Activated gamma-delta T cell treated with anti-CD3 and anti-CD28 coated beads, Interleukin-2, amount 50 U/mL, for 16 hours (primary cell): ENCODE results near the gene IQSEC1.

Experiments
- DNase-seq: peaks from one replicate; pipeline ENCODE4 v3.0.0-alpha.2; 2020; ENCODE audit warnings: low read depth

The IQSEC1 gene

GRCh38 chr3:12999147-13000140, 73.8 kb downstream of the IQSEC1 start:
- DNase-seq, result no peak

DNA sequence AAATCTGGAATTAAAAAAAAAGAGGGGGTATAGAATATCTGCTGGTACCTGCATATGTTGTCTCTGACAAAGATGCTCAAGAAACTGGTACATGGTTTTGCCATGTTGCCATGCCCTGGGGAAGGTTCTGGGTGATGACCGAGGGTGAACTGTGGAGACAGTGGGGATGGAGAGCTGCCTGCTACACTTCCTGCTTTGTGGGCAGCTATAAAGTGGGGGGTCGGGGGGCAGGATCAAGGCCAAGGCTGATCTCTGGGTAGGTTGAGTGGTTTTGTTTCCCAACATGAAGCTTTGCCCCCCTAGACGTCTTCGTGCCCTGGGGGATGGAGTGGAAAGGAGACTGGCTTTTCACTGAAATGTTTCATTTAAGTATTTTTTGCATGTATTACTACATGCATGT, 74.6 kb downstream of the IQSEC1 start:
- DNase-seq, result no peak

DNA sequence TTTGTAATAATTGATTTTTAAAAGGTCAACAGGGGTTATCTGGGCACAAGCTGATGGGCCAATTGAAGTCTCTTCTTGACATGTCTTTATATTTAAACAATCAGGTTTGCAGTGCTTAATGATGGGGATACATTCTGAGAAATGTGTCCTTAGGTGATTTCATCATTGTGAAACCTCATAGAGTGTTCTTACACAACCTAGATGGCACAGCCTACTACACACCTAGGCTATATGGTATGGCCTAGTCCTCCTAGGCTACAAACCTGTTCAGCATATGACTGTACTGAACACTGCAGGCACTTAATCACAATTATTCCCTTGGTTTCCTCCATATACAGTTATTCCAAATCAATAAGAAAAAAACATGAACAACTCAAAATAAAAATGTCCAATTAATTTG, 75.8 kb downstream of the IQSEC1 start:
- DNase-seq, result no peak

- no peak for DNase-seq
Observed at GRCh38 chr3:12996181-12996506, 77.1 kb downstream of the IQSEC1 start.

DNA sequence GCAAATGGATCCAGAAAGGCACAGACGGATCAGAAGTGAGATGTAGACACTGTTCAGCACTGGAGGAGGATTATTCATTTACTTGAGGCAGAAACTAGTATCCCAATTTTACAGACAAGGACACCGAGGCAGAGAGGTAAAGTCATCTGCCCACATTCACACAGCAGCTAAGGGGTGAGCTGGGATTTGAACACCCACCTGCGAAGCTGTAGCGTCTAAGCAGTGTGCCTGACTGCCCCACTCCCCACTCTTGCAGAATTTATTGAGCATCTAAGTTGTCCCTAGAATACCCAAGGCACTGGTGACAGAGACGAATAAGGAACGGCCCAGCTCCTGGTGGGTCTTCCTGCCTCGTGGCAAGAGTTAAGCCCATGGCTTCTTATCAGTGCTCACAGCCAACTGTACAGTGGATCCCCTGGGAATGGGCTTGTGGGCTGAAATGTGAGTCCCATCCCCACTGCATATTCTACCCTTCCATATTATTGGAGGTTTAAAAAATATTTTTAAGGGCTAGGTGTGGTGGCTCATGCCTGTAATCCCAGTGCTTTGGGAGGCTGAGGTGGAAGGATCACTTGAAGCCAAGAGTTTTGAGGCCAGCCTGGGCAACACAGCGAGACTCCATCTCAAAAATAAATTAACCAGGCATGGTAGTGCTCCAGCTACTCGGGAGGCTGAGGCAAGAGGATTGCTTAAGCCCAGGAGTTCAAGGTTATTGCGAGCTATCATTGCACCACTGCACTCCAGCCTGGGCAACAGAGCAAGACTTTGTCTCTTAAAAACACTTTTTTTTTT, 77.6 kb downstream of the IQSEC1 start:
- no peak for DNase-seq

GRCh38 chr3:12994607-12995388, 78.4 kb downstream of the IQSEC1 start:
- peak; percentile 77 for DNase-seq

DNA sequence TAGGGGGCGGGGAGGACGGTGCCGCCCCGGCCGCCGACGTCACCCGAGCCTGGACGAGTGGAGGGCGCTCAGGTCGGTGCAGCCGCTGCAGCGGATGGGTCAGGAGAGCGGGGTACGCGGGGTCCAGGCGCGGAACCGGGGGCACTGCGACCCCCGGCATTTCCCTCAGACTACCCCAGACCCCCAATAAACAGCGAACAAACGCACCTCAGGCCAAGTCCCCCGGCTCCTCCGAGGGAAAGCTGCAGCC, 78.9 kb downstream of the IQSEC1 start:
- DNase-seq, result no peak

- DNase-seq, result no peak
Observed at GRCh38 chr3:12993517-12994356, 79.5 kb downstream of the IQSEC1 start.

DNA sequence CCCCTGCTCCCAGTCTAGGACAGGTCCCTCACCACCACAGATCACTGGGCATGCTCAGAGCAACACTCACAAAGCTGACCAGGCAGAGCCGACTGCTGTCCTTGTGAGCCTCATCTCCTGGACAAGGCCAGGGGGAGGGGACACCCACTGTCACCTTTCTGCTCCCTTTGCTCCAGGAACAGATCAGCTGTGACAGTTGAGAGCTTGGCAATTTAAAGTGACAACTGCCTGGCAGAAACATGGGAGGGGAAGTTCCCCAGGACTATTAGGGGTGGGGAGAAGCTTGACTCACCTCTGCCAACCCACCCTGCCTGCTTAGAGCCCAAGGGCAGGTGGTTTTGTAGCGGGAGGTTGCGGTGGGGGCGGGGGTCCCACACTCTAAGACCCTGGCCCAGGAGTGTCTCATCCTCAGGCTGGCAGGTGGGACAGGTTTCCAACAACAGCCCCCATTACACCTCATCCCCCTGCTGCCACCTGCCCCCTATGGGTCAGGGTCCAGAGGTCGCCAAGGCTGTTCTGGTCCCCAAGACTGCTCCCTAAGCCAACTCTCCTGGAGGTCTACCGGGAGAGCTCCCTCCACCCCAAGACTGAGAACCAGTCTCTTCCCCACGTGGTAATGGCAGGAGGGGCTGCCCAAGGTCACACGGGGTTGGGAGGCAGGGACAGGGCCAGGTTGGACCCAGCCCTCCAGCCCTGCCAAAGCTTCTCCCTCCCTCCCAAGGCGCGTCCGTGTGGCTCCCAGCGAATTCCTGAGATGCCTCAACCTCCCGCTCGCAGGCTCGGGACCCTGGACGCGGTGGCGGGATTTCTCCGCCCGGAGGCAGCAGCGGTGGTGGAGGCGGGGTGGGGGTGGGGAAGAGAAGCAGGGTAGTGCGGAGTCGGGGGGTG, 80.4 kb downstream of the IQSEC1 start:
- no peak for DNase-seq

GRCh38 chr3:12991861-12992281, 81.4 kb downstream of the IQSEC1 start:
- DNase-seq, result no peak

- no peak for DNase-seq
Observed at GRCh38 chr3:12991481-12991837, 81.8 kb downstream of the IQSEC1 start.

DNA sequence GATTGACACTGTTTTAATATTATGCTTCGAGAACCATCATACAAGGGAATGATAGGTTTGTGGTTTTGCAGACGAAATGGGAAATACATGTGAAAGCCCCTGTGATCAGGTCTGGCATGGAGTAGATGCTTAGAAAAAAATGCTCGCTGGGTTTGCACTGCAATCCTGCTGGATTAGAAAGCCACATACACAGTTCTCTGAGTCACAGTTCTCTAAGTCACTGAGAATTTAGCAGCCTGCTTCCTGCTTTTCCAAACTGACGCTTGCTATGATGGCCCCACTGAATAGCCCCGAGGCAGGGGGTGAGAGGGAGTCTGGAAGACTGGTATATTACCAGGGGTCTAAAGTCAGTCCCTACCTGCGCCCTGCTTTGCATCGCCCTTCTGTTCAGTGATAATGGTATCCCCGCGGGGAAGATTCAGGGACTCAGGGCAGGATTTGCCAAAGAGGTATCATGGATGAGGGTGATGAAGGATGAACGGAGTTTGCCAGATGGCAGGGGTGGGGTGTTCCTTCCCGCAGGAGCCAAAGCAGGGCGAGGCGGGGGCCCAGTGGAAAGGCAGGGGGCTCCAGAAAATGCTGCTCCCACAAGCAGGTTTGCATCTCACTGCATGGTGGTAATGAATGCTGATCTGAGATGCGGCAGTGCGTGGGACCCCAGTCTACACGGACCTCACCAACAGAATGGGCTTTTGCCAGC, 82.3 kb downstream of the IQSEC1 start:
- no peak for DNase-seq

DNA sequence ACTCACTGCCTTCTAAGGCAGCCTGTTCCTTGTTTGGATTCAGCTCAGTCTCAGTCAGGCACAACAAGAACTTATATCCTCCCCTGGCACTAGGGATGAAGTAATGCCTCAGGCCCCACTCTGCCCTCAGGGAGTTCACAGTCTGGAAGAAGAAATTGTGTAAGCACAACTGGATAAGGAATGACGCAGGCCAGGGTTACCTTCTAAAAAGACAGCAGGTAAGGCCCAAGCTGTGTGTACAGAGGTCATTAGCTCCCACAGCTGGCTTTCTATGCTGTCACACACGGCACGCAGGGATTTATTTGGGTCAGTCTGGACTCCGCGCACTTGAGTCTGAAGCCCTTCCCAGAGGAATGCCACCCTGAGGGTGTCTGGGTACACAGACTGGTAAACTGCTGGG, 82.9 kb downstream of the IQSEC1 start:
- DNase-seq, result no peak

- DNase-seq, result no peak
Observed at GRCh38 chr3:12988728-12989454, 84.3 kb downstream of the IQSEC1 start.

- no peak for DNase-seq
Observed at GRCh38 chr3:12987602-12988001, 85.6 kb downstream of the IQSEC1 start.

GRCh38 chr3:12986986-12987385, 86.2 kb downstream of the IQSEC1 start:
- DNase-seq, result no peak

GRCh38 chr3:12986521-12986920, 86.7 kb downstream of the IQSEC1 start:
- DNase-seq, result no peak

DNA sequence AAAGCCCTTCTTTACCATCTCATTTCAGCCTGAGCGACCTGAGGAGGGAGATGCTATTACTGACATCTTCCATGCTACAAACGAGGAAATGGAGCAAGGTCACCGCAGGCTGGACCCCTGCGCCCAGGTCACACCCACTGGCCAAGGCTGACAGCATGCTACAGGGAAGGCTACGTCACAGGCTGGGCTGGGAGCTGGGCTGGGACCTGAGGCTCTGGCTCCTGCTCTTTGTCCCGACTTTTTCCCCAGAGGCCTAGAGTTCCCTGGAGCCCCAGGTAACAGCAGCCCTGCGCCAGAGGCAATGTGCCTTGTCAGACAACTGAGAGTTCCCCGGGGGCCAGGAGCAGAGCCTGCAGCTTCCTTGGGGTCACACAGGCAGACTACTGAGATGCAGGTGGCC, 87.2 kb downstream of the IQSEC1 start:
- DNase-seq, result no peak

DNA sequence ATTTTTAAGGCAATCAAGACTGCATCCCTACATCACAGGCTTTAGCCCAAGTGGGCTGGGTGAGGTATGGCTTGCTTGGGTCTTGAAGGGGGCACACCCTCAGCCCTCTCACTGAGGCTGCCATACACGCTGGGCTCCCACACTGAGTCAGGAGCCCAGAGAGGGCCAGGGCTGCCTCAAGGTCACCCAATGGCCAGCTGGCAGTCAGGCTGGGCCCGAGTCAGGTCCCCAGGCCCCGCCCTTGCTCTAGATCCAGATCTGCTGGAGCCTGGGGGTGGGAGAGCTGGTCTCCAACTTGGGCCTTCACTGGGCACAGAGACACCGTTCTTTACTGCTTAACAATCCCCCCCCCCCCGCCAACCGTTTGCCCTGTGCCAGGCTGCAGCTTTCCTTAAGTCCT, 88.1 kb downstream of the IQSEC1 start:
- DNase-seq, result no peak
